Natural killer cell (primary cell): Measurements from ENCODE around the gene ABCG1. TPM values are rescaled to one million over a fixed set of nuclear protein-coding genes. Genes with fewer than 3 reads are reported as not detected.

Experiments
- ATAC-seq, 3 donors: fragments of 150-1000 bp in 2 of 3; fragments of 200-7000 bp in 1 of 3; cut with Tn5 transposase; 1 replicate in 1 of 3; 2 replicates in 2 of 3; pipeline ENCODE4 v1.10.0; 2021; ENCODE audit warnings: mild to moderate bottlenecking in 2 of 3, moderate library complexity in 2 of 3
- DNase-seq, 2 donors: peaks; one replicate each; pipeline versions ENCODE4 v3.0.0 to v3.0.0-alpha.2; 2013 to 2021; ENCODE audit warnings: mixed read lengths in 1 of 2
- H3K27ac ChIP-seq: one replicate; pipeline ENCODE4 v1.5.1; 2013; ENCODE audit warnings: mild to moderate bottlenecking, low read length
- H3K27me3 ChIP-seq: one replicate; pipeline ENCODE4 v1.6.1; 2013; ENCODE audit warnings: low read length; ENCODE audit not compliant: control insufficient read depth, insufficient read depth
- H3K36me3 ChIP-seq: one replicate; pipeline ENCODE4 v1.6.1; 2013; ENCODE audit warnings: low read length; ENCODE audit not compliant: control insufficient read depth, insufficient read depth
- H3K4me1 ChIP-seq: one replicate; pipeline ENCODE4 v1.6.1; 2013; ENCODE audit warnings: low read length; ENCODE audit not compliant: control insufficient read depth, insufficient read depth
- H3K4me3 ChIP-seq: one replicate; pipeline ENCODE4 v1.5.1; 2013; ENCODE audit warnings: low read length
- H3K9me3 ChIP-seq: one replicate; pipeline ENCODE4 v1.6.1; 2013; ENCODE audit warnings: low read length; ENCODE audit not compliant: control insufficient read depth, insufficient read depth
- H3K27ac Mint-ChIP-seq, 2 donors: one replicate each; pipeline ENCODE4 v1.8.0; 2022; ENCODE audit warnings: mild to moderate bottlenecking in 2 of 2, mixed read lengths in 2 of 2, moderate library complexity in 1 of 2
- H3K27me3 Mint-ChIP-seq, 2 donors: one replicate each; pipeline ENCODE4 v1.8.0; 2022; ENCODE audit warnings: low read depth in 2 of 2, mixed read lengths in 2 of 2
- H3K36me3 Mint-ChIP-seq: one replicate; pipeline ENCODE4 v1.8.0; 2022; ENCODE audit warnings: mixed read lengths
- H3K4me1 Mint-ChIP-seq, 2 donors: one replicate each; pipeline ENCODE4 v1.8.0; 2022; ENCODE audit warnings: mixed read lengths in 2 of 2
- H3K4me3 Mint-ChIP-seq: one replicate; pipeline ENCODE4 v1.8.0; 2022; ENCODE audit warnings: mild to moderate bottlenecking, moderate library complexity, mixed read lengths
- H3K9me3 Mint-ChIP-seq, 2 donors: one replicate each; pipeline ENCODE4 v1.8.0; 2022; ENCODE audit warnings: mixed read lengths in 2 of 2
- WGBS: methylation state at CpG from one replicate; pipeline ENCODE4 v1.1.7; 2013; ENCODE audit warnings: missing lambda C conversion rate; ENCODE audit not compliant: insufficient coverage; 5-methylcytosine and 5-hydroxymethylcytosine counted together
- intact Hi-C: fragments of 100-400 bp; cut with micrococcal nuclease; formaldehyde crosslinking; loops from one replicate; pipeline ENCODE4 v1.14.2; 2022
- total RNA-seq, 4 donors: library from RNA; stranded (reverse); fragments of 120-200 nt in 1 of 4; gene quantifications; one replicate each; pipeline versions ENCODE4 v1.2.3 to v1.2.4, GENCODE V29; 2013 to 2022
- TF ChIP-seq, protein P1 (sequence below): fragments of 200-600 bp; IDR thresholded peaks from one replicate; pipeline ENCODE4 v1.8.0; 2022; ENCODE audit warnings: antibody characterized with exemption

ABCG1 gene
- total RNA-seq, 3 donors from 2014 or later (not counting 1 experiment from before 2014, with no cell fraction given): 10.4 to 14.7 (median 13.8) TPM

DNA sequence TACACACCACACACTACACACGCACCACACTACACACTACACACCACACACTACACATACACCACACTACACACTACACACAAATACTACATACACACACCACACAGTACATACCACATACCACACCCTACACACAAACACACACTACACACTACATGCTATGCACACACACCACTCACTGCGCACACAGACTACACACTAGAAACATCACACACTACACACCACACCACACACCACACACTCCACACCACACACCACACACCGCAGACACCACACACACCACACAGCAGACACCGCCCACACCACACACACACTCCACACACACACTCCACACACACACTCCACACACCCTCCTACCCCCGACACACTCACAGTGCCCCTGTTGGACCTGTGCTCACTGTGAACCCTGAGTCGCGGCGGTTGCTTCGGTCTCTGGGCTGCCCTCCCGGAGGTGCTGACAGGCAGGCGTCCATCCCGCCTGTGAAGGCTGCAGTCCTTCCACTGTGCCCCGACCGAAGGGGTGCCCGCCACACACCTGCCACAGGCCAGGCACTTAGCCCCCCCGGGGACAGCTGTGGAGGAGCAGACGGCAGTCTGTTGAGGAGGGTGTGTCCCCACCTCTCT lies 74.8 kb downstream of the ABCG1 start:
- TF ChIP-seq, protein P1, sequence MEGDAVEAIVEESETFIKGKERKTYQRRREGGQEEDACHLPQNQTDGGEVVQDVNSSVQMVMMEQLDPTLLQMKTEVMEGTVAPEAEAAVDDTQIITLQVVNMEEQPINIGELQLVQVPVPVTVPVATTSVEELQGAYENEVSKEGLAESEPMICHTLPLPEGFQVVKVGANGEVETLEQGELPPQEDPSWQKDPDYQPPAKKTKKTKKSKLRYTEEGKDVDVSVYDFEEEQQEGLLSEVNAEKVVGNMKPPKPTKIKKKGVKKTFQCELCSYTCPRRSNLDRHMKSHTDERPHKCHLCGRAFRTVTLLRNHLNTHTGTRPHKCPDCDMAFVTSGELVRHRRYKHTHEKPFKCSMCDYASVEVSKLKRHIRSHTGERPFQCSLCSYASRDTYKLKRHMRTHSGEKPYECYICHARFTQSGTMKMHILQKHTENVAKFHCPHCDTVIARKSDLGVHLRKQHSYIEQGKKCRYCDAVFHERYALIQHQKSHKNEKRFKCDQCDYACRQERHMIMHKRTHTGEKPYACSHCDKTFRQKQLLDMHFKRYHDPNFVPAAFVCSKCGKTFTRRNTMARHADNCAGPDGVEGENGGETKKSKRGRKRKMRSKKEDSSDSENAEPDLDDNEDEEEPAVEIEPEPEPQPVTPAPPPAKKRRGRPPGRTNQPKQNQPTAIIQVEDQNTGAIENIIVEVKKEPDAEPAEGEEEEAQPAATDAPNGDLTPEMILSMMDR: no peak
- intact Hi-C loops: no loop called here
- Mint-ChIP-seq H3K27me3 (no peaks in the 10 kb centered on the region), H3K27ac (no peak overlapping the region), H3K4me3 (no peak overlapping the region), H3K4me1 (no peaks in the 10 kb centered on the region), H3K36me3 (no peaks in the 10 kb centered on the region), H3K9me3 (no peaks in the 10 kb centered on the region)
- Histone ChIP-seq H3K4me3 (no peak overlapping the region), H3K27ac (no peak overlapping the region), H3K27me3 (no peaks in the 10 kb centered on the region), H3K36me3 (peaks cover 23% of the 10 kb centered on the region), H3K4me1 (no peaks in the 10 kb centered on the region), H3K9me3 (no peaks in the 10 kb centered on the region)
- no peak for DNase-seq
- ATAC-seq: no peak
- 91% methylated on average over 17 of the region's 17 CpGs for WGBS

DNA sequence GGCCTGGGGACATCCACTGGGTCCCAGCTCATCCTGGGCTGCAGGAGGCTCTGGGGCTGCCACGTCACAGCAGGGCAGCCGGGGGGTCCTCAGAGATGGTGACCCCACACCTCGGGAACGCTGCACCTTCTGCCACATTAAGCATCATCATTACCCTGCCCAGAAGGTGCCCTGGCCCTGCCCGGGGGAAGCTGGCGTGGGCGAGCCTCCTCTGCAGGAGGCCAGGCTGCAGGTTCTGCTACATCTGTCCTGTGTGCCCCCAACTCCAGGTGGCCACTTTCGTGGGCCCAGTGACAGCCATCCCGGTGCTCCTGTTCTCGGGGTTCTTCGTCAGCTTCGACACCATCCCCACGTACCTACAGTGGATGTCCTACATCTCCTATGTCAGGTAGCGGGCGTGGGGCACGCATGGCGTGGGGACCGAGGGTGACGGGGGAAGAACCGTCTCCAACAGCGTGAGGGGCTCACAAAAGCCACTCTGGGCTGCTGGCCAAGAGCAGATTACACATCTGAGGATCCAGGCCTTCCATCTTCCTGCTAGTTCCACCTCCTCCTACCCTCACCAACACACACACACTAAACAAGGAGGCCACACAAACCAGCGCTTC lies 75.4 kb downstream of the ABCG1 start:
- no peaks in the 10 kb centered on the region for H3K9me3 Mint-ChIP-seq
- H3K27me3 Mint-ChIP-seq: no peaks in the 10 kb centered on the region
- H3K36me3 Mint-ChIP-seq: no peaks in the 10 kb centered on the region
- no peaks in the 10 kb centered on the region for H3K4me1 Mint-ChIP-seq
- no peak for ATAC-seq
- Histone ChIP-seq H3K9me3 (no peaks in the 10 kb centered on the region), H3K36me3 (peaks cover 22% of the 10 kb centered on the region), H3K27ac (no peak overlapping the region), H3K27me3 (no peaks in the 10 kb centered on the region), H3K4me1 (no peaks in the 10 kb centered on the region), H3K4me3 (no peak overlapping the region)
- DNase-seq: no peak
- TF ChIP-seq, protein P1: no peak
- intact Hi-C loops: no loop called here
- no peak overlapping the region for H3K27ac Mint-ChIP-seq
- 94% methylated on average over 22 of the region's 22 CpGs for WGBS
- H3K4me3 Mint-ChIP-seq: no peak overlapping the region

DNA sequence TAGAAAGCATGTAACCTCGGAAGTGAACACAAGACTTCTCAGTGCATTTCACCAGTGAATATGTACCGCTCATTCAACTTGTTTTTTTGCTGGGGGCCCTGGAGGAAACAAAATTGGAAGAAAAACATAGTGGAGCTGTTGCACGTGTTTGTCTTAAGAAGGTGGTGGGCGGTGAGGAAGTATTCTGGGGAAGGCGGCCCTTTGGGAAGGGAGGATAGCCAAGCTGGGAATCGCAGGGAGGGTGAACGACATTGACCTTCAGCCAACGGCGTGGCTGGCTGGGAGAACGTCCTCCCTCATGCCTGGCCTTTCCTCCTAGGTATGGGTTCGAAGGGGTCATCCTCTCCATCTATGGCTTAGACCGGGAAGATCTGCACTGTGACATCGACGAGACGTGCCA lies 76.9 kb downstream of the ABCG1 start:
- Mint-ChIP-seq H3K9me3 (no peaks in the 10 kb centered on the region), H3K4me3 (no peak overlapping the region), H3K27ac (no peak overlapping the region), H3K27me3 (no peaks in the 10 kb centered on the region), H3K4me1 (no peaks in the 10 kb centered on the region), H3K36me3 (no peaks in the 10 kb centered on the region)
- Histone ChIP-seq H3K4me3 (no peak overlapping the region), H3K9me3 (no peaks in the 10 kb centered on the region), H3K4me1 (peaks cover 3% of the 10 kb centered on the region), H3K27me3 (no peaks in the 10 kb centered on the region), H3K27ac (no peak overlapping the region), H3K36me3 (peaks cover 17% of the 10 kb centered on the region)
- TF ChIP-seq, protein P1: no peak
- 93% methylated on average over 15 of the region's 15 CpGs for WGBS
- intact Hi-C loops: no loop called here
- no peak for DNase-seq
- ATAC-seq: no peak

DNA sequence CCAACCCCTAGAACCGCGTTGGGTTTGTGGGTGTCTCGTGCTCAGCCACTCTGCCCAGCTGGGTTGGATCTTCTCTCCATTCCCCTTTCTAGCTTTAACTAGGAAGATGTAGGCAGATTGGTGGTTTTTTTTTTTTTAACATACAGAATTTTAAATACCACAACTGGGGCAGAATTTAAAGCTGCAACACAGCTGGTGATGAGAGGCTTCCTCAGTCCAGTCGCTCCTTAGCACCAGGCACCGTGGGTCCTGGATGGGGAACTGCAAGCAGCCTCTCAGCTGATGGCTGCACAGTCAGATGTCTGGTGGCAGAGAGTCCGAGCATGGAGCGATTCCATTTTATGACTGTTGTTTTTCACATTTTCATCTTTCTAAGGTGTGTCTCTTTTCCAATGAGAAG lies 77.6 kb downstream of the ABCG1 start:
- Histone ChIP-seq H3K4me3 (no peak overlapping the region), H3K36me3 (peaks cover 17% of the 10 kb centered on the region), H3K4me1 (peaks cover 3% of the 10 kb centered on the region), H3K9me3 (no peaks in the 10 kb centered on the region), H3K27me3 (no peaks in the 10 kb centered on the region), H3K27ac (no peak overlapping the region)
- Mint-ChIP-seq H3K27me3 (no peaks in the 10 kb centered on the region), H3K9me3 (no peaks in the 10 kb centered on the region), H3K36me3 (no peaks in the 10 kb centered on the region), H3K4me1 (no peaks in the 10 kb centered on the region), H3K27ac (no peak overlapping the region), H3K4me3 (no peak overlapping the region)
- ATAC-seq (no peak), DNase-seq (no peak)
- intact Hi-C loops: no loop called here
- TF ChIP-seq, protein P1: no peak
- WGBS: 62% methylated on average over 7 of the region's 7 CpGs
